GOT3 (cell line): ENCODE data around the gene PTMA.
"Not testable (repeated sequence)": the region's sequence is repeated elsewhere in the genome, so short reads cannot be mapped to it uniquely, and the experiment has no call there.

Source experiments
- DNase-seq: peaks from one replicate; lab custom pipeline; 2025; ENCODE audit warnings: mixed read lengths; lab: John Stamatoyannopoulos, UW

The PTMA gene, protein sequence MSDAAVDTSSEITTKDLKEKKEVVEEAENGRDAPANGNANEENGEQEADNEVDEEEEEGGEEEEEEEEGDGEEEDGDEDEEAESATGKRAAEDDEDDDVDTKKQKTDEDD

DNA sequence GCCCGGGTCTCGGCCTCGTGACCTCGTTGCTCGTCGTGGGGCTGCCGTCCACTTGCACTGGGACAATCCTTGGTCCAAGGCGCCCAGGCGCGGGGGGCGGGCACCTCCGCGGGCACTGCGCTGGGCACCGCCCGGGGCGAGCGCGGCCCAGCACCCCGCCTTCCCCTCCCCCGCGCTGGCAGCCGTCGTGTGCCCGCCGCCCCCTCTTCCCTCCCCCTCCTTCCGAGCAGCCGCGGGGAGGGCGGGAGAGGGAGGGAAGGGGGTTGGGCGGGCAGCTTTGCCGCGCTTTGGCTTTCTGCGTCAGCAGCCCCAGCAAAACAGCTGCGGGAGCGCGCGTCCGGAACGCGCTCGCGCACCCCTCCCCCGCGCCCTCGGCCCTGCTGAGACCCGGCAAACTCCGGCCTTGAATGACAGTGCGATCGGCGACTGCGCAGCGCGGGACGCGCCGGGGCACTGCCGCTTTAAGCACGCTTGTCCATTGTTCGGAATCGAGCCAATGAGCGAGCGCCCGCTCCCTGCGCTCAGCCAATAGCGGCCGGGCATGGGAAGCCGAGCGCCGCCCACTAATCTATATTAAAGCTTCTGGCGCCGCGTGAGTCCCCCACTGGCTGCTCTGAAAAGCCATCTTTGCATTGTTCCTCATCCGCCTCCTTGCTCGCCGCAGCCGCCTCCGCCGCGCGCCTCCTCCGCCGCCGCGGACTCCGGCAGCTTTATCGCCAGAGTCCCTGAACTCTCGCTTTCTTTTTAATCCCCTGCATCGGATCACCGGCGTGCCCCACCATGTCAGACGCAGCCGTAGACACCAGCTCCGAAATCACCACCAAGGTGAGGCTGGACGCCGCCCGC is at the start of gene PTMA:
TSS of gene PTMA (plus strand) at position 599 of the 846 bp plus-strand sequence. CDS start at position 781, 182 bp downstream.
- DNase-seq, result peak; percentile 97

DNA sequence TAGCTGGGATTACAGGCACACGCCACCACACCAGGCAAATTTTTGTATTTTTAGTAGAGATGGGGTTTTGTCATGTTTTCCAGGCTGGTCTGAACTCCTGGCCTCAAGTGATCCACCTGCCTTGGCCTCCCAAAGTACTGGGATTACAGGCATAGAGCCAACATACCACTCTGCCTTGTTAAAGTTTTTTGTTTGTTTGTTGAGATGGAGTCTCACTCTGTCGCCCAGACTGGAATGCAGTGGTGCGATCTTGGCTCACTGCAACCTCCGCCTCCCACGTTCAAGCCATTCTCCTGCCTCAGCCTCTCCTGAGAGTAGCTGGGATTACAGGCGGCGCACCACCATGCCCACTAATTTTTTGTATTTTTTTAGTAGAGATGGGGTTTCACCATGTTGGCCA is 48.3 kb upstream of the PTMA start:
- not testable (repeated sequence) for DNase-seq

DNA sequence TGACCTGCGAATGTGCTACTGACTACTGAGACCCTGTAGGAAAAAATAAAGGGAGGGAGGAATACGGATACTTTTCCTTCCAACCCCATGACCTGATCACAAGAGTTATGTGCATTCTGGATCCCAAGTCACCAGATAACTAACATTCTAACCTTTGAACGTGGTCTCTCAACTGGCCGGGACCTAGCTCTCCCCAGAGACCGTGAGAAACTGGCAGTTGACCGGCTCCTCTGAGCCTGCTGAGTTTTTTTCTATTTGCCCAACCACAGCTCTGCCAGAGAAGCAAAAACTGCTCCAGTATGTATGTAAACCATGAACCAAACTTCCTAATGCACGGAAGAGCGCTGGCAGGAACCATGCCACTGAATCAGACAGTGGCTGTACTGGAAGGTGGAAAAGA is 47.5 kb upstream of the PTMA start:
- DNase-seq, result no peak

DNA sequence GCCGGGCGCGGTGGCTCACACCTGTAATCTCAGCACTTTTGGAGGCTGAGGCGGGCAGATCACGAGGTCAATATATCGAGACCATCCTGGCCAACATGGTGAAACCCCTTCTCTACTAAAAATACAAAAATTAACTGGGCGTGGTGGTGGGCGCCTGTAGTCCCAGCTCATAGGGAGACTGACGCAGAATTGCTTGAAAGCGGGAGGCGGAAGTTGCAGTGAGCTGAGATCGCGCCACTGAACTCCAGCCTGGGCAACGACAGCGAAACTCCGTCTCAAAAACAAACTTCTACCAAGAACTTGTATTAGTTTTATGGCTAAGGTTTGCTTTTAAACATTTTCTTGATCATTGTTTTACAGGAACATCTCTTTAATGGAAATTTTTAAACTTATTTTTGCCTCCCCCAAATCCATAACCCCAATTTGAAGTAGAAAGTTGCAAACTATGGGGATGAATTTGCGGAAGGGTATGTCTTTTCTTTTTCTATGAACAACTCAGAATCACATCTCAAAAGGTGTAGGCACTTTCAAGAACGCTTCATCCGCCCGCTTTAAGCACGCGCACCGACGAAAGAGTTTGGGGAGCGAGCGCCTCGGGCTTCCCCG is 46.8 kb upstream of the PTMA start:
- no peak for DNase-seq

DNA sequence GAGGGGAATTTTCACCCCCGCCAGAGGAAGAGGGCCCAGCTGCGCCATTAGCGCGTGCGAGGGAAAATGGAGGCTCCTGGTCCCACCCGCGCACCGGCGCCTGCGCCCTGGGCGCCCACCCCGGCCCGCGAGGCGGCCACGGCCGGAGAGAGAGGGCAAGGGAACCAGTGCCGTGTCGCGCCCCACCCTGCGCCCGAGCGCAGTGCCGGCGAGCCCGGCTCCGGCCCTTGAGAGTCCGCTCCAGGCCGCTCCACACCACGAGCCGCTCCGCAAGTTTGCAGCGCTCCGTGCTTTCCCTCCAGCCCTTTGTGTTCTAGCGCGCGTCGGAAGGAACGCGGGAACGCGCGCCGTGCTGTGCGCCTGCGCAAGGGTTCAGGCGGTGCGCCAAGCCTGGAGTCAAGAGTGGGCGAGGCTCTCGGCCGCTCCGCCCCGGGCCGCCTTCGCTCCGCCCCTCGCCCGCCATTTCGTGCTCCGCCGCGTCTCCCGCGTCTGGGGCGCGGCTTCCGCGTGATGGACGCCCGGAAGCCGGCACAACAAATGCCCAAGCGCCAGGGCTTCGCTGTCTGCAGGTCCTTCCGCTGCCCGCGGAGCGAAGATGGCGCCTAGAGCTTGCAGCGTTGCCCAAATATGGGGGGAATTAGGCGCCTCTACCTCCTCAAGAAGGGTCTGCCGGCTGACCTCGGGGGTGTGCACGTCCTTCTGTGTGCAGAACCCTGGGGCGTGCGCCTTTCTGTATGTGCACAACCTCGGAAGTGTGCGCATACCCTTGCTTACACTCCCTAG is 46.1 kb upstream of the PTMA start:
- peak; percentile 80 for DNase-seq

DNA sequence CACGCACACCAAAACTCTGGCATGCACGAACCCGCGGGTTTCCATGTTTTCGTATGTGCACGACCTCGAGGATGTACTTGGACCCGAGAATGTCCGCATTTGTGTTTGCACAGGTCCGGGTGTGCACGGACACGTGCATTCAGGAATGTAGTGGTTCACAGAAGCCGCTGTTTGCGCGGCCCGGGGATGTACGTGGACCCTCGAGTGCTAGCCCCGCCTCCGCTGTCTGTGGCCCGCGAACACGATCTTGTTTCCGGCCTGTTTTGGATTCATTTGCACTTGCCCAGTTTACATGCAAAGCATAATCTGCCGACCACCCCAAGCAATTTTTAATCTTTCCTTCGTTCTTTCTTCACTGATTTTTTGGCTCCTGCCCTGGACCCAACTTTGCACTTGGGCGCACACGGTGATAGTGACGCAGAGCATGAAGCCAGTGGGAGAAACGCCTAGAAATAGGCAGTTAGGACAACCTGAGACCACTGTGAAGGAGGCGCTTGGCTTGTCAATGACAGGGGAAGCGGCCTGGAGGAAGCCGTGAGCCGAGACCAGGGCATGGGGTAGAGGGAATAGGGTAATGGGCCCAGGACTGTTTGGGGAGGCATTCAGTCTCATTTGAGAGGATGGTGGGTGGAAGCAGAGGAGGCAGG is 45.4 kb upstream of the PTMA start:
- no peak for DNase-seq

DNA sequence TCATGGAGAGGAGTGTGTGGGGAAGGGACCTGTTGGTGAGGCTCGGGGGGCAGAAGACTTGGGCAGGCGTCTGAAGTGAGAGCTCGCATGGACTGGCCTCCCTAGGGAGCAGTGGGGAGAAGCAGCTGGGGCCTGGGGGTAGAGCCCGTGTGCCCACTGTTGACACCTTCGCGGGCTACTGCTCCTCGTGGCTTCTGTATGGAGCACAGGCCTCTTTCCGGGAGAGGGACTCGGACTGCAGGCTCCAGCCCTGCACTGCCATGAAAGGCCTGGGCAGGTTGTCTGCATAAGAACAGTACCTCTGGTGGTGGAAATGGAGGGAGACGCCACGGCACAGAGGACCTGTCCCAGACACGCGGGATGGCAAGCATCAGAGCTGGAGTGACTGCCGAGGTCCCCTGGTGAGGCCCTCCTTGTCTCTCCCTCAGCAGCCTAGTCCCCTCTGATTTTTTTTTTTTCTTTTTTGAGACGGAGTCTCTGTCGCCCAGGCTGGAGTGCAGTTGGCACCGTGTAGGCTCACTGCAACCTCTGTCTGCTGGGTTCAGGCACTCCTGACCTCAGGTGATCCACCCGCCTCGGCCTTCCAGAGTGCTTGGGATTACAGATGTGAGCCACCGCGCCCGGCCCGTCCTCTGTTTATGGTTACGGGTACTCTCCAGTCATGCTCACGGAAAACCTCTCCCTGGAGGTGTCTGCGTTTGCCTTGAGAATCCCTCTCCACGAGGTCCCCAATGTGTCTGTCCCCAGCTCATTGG is 44.7 kb upstream of the PTMA start:
- no peak for DNase-seq

DNA sequence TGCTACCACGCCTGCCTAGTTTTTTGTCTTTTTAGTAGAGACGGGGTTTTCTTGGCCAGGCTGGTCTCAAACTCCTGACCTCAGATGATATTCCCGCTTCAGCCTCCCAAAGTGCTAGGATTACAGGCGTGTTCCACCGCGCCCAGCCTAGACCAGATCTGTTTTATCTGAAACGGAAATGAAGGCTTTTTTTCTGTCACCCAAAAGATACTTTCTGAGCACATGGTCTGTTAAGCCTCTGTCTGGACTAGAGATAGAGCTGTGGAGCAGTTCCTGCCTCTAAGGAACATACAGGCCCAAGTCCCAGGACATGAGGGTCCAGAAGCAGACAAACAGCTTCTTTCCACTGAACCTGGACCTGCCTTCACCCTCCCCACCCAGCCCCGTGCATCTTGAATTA is 43.6 kb upstream of the PTMA start:
- no peak for DNase-seq

DNA sequence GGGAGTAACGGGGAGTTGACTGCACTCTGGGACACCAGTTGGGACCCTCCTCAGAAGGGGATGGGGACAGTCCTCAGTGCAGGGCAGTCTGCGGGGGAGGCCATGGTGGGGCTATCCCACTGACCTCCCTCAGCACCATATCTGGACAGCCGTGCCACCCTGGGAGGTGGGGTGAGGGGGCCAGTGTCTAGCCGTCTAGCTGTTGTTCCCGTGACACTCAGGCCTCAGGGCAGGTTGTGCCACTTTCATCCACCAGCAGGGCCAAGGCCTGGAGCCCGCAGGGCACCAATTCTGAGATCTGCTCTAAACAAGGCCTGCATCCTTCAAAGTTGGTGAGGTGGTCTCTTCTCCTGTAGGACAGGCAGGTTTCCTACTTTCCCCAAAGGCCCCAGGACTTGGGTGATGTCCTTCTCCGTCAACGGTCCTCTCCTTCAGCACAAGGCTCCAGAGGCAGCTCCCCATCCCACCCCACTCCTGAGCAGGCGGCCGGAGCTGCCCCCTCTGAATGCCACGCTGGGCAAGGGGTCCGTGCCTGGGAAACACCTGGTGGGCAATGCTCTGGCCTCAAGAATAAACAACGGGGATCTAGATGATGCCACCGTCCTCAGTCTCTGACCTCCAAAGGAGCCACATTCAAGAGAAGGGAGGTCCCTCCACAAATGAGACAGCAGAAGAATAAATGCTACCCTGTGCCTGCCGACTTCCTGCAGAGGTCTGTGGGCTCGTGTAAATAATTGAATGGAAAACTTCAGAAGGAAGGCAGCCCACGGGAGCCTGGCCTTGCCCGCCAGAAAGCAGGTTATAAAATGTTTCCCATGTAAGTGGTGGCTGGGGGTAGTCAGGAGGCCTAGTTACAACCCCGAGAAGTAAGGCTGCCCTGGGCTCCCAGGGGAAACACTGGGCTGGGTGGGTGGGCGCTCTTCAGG is 42.8 kb upstream of the PTMA start:
- DNase-seq, result no peak

DNA sequence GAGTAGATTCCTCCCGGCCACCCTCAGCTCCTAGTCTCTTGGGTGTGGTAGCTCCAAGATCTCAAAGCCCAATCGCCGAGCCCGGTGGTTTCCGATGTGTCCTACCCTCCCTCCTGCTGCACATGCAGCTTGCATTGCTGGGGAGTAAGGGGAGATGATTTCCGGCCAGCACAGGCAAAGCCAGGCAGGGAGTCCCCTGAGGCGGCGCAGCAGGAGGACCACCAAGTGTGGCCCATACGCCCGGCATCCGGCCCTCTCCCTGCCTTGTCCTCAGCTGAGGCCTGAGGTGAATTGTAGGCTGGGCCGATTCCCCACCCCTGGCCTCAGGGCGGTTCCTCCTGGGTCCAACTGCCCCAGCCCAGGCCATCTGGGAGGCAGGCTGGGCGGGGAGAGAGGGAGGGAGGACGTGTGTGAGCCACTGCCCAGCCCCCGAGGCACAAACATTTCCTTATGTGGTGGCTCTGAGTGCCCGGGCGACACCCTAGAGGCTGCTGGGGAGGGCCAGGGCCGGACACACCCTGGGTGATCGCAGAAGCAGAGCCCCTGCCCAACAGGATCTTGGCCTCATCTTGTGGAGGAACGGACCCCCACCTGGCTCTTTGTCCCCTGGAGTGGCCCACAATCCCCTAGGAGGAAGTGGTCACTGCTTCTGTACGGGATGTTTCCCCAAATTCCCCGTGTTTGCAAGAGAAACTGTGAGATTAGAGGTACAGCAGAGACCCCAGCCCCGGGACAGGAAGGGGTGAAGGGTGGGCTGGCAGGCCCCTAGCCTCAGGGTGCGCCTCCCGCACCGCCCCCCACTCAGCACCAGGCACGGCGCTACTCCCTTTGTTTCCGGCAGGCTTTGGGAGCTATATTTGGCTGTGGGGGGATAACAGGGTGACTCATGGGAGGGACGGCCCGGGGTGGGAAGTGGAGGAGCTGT is 41.9 kb upstream of the PTMA start:
- peak; percentile 28 for DNase-seq

DNA sequence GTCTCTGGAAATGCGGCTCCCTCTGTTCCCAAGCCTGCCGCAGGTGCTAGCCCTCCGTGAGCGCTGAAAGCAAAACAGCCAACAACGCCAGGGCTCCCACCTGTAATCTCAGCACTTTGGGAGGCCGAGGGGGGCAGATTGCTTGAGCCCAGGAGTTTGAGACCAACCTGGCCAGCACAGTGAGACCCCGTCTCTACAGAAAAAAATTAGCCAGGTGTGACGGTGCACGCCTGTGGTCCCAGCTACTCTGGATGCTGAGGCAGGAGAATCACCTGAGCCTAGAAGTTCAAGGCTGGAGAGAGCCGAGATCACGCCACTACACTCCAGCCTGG is 41.3 kb upstream of the PTMA start:
- DNase-seq, result no peak

DNA sequence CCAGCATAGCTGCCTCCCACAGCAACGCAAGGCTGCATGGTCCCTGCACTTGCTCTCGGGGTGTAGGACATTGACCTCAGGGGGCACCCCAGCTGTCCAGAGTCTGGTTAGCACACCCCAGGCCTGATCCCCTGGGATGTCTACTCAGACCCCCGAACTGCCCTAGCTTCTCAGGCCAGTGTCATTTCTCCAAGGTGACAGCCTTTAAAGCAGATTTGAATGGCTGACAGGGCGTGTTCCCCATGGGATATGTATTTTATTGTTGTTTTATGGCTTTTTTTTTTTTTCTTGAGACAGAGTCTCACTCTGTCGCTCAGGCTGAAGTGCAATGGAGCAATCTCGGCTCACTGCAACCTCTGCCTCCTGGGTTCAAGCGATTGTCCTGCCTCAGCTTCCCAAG is 40.8 kb upstream of the PTMA start:
- DNase-seq, result no peak

DNA sequence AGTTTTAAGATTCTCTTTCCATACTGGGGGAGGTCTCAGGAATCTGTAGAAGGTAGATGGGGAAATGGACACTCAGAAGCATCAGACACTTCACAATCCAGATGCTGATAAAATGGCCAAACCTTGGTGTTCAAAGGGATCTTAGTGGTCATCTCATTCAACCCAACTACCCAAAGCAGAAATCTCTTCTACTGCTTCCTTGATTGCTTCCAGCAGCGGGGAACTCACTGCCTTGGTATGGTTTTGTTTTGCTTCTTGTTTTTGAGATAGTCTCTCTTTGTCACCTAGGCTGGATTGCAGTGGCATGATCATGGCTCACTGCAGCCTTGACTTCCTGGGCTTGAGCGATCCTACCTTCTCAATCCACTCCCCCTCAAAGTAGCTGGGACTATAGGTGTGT is 39.3 kb upstream of the PTMA start:
- no peak for DNase-seq

DNA sequence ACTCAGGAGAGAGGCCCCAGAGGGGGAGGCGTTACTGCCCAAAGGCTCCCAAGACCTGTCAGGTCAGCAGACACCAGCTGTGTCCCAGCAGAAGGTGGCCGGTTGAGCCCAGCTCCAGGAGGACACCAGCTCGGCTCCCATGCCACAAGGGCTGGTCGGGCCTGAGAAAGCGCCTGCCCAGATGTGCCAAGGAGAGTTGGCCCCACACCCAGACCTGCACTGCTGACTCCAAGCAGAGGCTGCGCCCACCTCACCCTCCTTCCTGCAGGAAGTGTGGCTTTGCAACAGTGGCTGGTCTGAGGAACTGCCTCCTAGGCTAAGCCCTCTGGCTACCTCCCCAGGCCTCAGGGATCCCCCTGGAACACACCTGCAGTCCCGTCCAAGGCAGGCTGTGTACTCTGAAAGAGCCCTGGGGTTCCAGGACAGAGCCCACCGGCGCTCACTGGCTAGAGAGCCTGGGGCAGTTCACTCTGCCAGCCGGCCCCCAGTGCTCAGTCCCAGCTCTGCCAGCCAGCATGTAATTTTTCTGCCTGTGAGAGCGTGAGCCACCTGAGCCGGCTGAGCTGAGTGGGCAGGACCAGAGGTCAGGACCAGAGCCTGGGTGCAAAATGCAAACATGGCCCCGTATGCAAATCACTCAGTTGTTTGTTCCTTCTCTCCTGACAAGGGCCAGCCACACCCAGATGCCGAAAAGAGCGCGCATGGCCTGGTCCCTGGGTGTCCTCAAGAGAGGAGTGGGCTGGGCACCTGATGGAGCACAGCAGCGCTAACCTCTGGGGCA is 36.9 kb upstream of the PTMA start:
- no peak for DNase-seq

DNA sequence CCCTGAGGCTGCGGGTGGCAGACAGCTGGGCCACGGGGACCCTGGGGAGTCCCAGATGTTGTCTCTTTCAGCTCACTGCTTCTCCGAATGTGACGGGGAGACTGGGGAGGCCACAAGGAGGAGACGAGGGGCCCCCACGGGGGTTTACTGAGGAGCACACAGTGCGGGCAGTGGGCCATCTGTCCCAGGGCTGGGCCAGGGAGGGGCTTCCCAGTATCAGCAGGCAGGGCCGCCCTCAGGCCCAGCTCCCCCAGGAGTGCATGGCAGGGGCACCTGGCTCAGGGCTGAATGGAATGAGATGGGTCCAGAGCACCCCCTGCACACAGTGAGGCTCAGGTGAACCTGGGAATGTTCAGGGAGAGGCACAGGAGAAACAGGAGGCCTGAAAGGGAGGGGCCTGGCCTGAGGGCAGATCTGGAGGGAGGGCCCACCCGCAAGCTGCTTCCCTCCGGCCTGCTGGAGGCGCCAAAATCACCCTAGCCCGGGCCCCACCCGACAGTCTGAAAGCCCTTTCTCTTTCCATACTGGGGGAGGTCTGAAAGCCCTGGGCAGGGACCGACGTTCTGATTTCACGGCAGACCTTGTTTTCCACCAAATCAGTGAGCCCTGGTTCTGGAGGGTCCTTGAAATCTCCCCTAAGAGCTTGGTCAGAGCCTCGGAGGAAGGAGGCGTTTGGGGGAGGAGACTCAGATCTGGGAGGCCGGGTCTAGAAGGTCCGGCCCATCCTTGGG is 35.5 kb upstream of the PTMA start:
- DNase-seq, result no peak

DNA sequence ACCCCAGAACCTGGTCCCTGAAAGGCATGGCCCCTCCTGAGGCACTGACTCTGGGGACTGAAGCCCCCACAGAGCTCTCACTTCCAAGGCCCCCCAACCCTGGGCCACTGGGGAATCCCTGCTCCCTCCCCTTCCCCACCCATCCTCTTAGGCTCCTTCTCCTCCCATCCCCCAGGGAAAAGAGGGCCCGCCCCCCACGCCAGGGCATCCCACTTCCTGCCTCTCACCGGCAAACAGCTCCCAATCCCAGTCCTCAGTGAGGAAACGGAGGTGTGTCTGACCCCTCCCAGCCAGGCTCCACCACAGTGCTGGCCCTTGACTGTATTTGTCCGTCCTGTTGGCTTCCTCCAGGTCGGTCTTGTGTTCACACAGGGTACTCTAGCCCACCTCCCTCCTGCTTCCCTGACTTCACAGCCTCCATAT is 35.0 kb upstream of the PTMA start:
- DNase-seq, result no peak

DNA sequence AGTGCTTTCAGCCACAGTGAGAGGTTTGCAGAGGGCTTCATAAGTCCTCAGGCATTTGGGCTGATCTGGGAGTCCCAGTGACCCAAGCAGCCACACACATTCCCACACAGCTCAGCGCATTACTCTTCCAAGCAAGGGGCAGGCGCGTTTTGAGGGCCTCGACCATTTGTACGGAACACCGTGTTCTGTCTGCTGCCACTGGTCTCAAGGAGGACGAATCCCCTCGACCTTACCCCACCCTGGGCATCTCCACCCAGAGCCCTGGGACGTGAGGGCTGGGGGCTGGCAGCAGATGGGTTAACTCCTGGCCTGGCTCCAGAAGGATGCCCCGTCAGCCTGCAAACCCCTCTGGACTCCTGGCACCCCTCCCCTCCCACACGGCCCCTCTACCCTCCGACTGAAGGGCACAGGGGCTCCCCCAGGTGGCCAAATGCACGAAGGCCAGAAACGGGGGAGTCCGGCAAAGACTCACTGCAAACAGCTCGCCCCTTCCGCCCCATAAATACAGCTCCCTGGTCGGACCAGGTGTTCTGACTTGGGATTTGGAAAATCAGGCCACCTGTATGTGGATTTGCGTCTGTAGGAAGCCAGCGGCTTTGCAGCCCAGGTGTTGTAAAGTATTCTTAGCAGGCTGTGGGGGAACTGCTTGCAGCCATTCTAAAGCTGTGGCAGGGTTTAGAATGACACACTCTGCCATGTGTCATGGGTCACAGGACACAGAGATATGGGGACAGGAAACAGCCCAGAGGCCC is 33.6 kb upstream of the PTMA start:
- no peak for DNase-seq
